Caco-2 (cell line): ENCODE data around the gene PTPRN2. TPM values are rescaled to one million over a fixed set of nuclear protein-coding genes. Genes with fewer than 3 reads are reported as not detected.

Experiments used
- BruUV-seq: library from RNA; stranded (reverse); fragments of 400-500 nt; replicated peaks from 2 replicates; lab custom pipeline; 2021; lab: Mats Ljungman, UMichigan
- CTCF ChIA-PET: fragments of 300-600 bp; sonication (Branson Sonifier 250); formaldehyde crosslinking; loops from one replicate; lab custom pipeline; 2022; ENCODE audit warnings: antibody characterized with exemption; lab: Charles Lee
- POLR2A ChIA-PET: fragments of 300-600 bp; sonication (Branson Sonifier 250); formaldehyde crosslinking; loops from one replicate; lab custom pipeline; 2022; ENCODE audit warnings: antibody characterized with exemption; lab: Charles Lee
- DNase-seq, 2 experiments: peaks; one replicate each; pipeline versions ENCODE4 v3.0.0 to v3.0.0-alpha.2; 2020 to 2022
- H3K27me3 ChIP-seq: replicated peaks from 2 replicates; pipeline ENCODE4 v1.6.0; 2011; ENCODE audit warnings: low read length; ENCODE audit not compliant: control insufficient read depth, insufficient read depth
- H3K36me3 ChIP-seq: 2 replicates; pipeline ENCODE4 v1.5.1; 2011; ENCODE audit warnings: low read length; ENCODE audit not compliant: control insufficient read depth, insufficient read depth
- H3K4me1 ChIP-seq: fragments of 250-450 bp; sonication (Bioruptor Pico); 2 replicates; pipeline ENCODE4 v1.5.1; 2020; ENCODE audit warnings: mild to moderate bottlenecking
- H3K4me3 ChIP-seq: 2 replicates; pipeline ENCODE4 v1.5.1; 2011; ENCODE audit warnings: low read depth, mild to moderate bottlenecking, control low read depth, low read length
- H3K9me3 ChIP-seq: fragments of 250-450 bp; sonication (Bioruptor Pico); 2 replicates; pipeline ENCODE4 v1.5.1; 2020; ENCODE audit warnings: mild to moderate bottlenecking, moderate library complexity
- H3K27ac Mint-ChIP-seq: one replicate; pipeline ENCODE4 v1.8.0; 2022; ENCODE audit warnings: mixed read lengths; ENCODE audit not compliant: unreplicated experiment
- H3K27me3 Mint-ChIP-seq: one replicate; pipeline ENCODE4 v1.8.0; 2022; ENCODE audit warnings: mixed read lengths; ENCODE audit not compliant: insufficient read depth, unreplicated experiment
- H3K36me3 Mint-ChIP-seq: one replicate; pipeline ENCODE4 v1.8.0; 2022; ENCODE audit warnings: mild to moderate bottlenecking, mixed read lengths; ENCODE audit not compliant: insufficient read depth, unreplicated experiment
- H3K4me1 Mint-ChIP-seq: one replicate; pipeline ENCODE4 v1.8.0; 2022; ENCODE audit warnings: low read depth, mixed read lengths; ENCODE audit not compliant: unreplicated experiment
- H3K4me3 Mint-ChIP-seq: one replicate; pipeline ENCODE4 v1.8.0; 2022; ENCODE audit warnings: mild to moderate bottlenecking, moderate library complexity, mixed read lengths; ENCODE audit not compliant: unreplicated experiment
- H3K9me3 Mint-ChIP-seq: one replicate; pipeline ENCODE4 v1.8.0; 2022; ENCODE audit warnings: mixed read lengths; ENCODE audit not compliant: unreplicated experiment
- CTCF ChIP-seq, 2 experiments: fragments of 200-600 bp in 1 of 2; IDR thresholded peaks; 1 replicate in 1 of 2; 2 replicates in 1 of 2; pipeline versions ENCODE4 v1.5.1 to v1.8.0; 2011 to 2022; ENCODE audit warnings: antibody characterized with exemption in 1 of 2, control low read depth in 1 of 2, inconsistent platforms in 1 of 2, low read depth in 1 of 2, low read length in 1 of 2, mild to moderate bottlenecking in 1 of 2, moderate library complexity in 1 of 2; ENCODE audit not compliant: insufficient read depth in 1 of 2, severe bottlenecking in 1 of 2, unreplicated experiment in 1 of 2
- intact Hi-C: fragments of 100-400 bp; cut with micrococcal nuclease; formaldehyde crosslinking; loops from one replicate; pipeline ENCODE4 v1.10.0; 2022; ENCODE audit not compliant: unreplicated experiment
- total RNA-seq: library from RNA; stranded (reverse); gene quantifications from 2 replicates; pipeline ENCODE4 v1.2.3, GENCODE V29; 2022

Gene PTPRN2
- total RNA-seq, 1 experiment from 2014 or later, result 1.4 TPM

- Histone ChIP-seq H3K4me1 (no peaks in the 10 kb centered on the region), H3K36me3 (no peaks in the 10 kb centered on the region), H3K9me3 (no peaks in the 10 kb centered on the region), H3K27me3 (no peaks in the 10 kb centered on the region), H3K4me3 (no peak overlapping the region)
- no TSS peak for BruUV-seq
- intact Hi-C loops, result no loop called here
- TF ChIP-seq CTCF (IDR thresholded peaks at IDR 0.05; ENCODE audit: insufficient read depth in 1 of 2, low read depth in 1 of 2, low read length in 1 of 2, severe bottlenecking in 1 of 2, unreplicated experiment in 1 of 2), result no peak
- ChIA-PET POLR2A (no interaction called here), CTCF (no interaction called here)
- Mint-ChIP-seq H3K27ac (no peak overlapping the region), H3K4me1 (no peaks in the 10 kb centered on the region), H3K36me3 (no peaks in the 10 kb centered on the region), H3K27me3 (no peaks in the 10 kb centered on the region), H3K4me3 (no peak overlapping the region), H3K9me3 (no peaks in the 10 kb centered on the region)
- no peak for DNase-seq
These were observed 727.7 kb downstream of the PTPRN2 start for GRCh38 chr7:157859915-157860314.

- Mint-ChIP-seq H3K27me3 (no peaks in the 10 kb centered on the region), H3K4me3 (no peak overlapping the region), H3K27ac (no peak overlapping the region), H3K36me3 (no peaks in the 10 kb centered on the region), H3K9me3 (no peaks in the 10 kb centered on the region), H3K4me1 (no peaks in the 10 kb centered on the region)
- Histone ChIP-seq H3K9me3 (no peaks in the 10 kb centered on the region), H3K4me3 (no peak overlapping the region), H3K27me3 (no peaks in the 10 kb centered on the region), H3K36me3 (no peaks in the 10 kb centered on the region), H3K4me1 (no peaks in the 10 kb centered on the region)
- no TSS peak for BruUV-seq
- POLR2A ChIA-PET, result no interaction called here
- CTCF ChIA-PET, result no interaction called here
- TF ChIP-seq CTCF (IDR thresholded peaks at IDR 0.05; ENCODE audit: insufficient read depth in 1 of 2, low read depth in 1 of 2, low read length in 1 of 2, severe bottlenecking in 1 of 2, unreplicated experiment in 1 of 2), result no peak
- no peak for DNase-seq
- intact Hi-C loops, result no loop called here
These were observed 730.0 kb downstream of the PTPRN2 start for GRCh38 chr7:157857578-157858075.

GRCh38 chr7:157856873-157857577 is 730.6 kb downstream of the PTPRN2 start:
- no peaks in the 10 kb centered on the region for H3K9me3 ChIP-seq
- Mint-ChIP-seq H3K27ac (no peak overlapping the region), H3K27me3 (no peaks in the 10 kb centered on the region), H3K36me3 (no peaks in the 10 kb centered on the region), H3K4me3 (no peak overlapping the region), H3K9me3 (no peaks in the 10 kb centered on the region), H3K4me1 (no peaks in the 10 kb centered on the region)
- no peaks in the 10 kb centered on the region for H3K4me1 ChIP-seq
- DNase-seq, result no peak
- H3K27me3 ChIP-seq, result no peaks in the 10 kb centered on the region
- intact Hi-C loops, result no loop called here
- POLR2A ChIA-PET, result no interaction called here
- H3K4me3 ChIP-seq, result no peak overlapping the region
- CTCF ChIA-PET, result no interaction called here
- BruUV-seq, result no TSS peak
- TF ChIP-seq CTCF (IDR thresholded peaks at IDR 0.05; ENCODE audit: insufficient read depth in 1 of 2, low read depth in 1 of 2, low read length in 1 of 2, severe bottlenecking in 1 of 2, unreplicated experiment in 1 of 2), result no peak
- H3K36me3 ChIP-seq, result no peaks in the 10 kb centered on the region
